ENCODE results near the gene CSNK2A3.
"Not testable (repeated sequence)": the region's sequence is repeated elsewhere in the genome, so short reads cannot be mapped to it uniquely, and the experiment has no call there.

Gene CSNK2A3

GRCh38 chr11:11352878-11353277 is at the start of gene CSNK2A3:
CSNK2A3 (minus strand) TSS chr11:11353250; CDS start chr11:11353119, 131 bp downstream.
- not testable (repeated sequence) for DNase-seq (ENCODE audit: low read depth)

- DNase-seq (ENCODE audit: low read depth) = no peak
Observed at GRCh38 chr11:11401960-11402535, 49.0 kb upstream of the CSNK2A3 start.

GRCh38 chr11:11400635-11401232 is 47.7 kb upstream of the CSNK2A3 start:
- DNase-seq (ENCODE audit: low read depth) = no peak

- DNase-seq (ENCODE audit: low read depth) = no peak
Observed at GRCh38 chr11:11400121-11400520, 47.1 kb upstream of the CSNK2A3 start.

GRCh38 chr11:11397781-11398180 is 44.7 kb upstream of the CSNK2A3 start:
- DNase-seq (ENCODE audit: low read depth) = no peak

- DNase-seq (ENCODE audit: low read depth) = no peak
Observed at GRCh38 chr11:11397036-11397415, 44.0 kb upstream of the CSNK2A3 start.

GRCh38 chr11:11396301-11397035 is 43.4 kb upstream of the CSNK2A3 start:
- DNase-seq (ENCODE audit: low read depth) = no peak

GRCh38 chr11:11395126-11395525 is 42.1 kb upstream of the CSNK2A3 start:
- no peak for DNase-seq (ENCODE audit: low read depth)

- no peak for DNase-seq (ENCODE audit: low read depth)
Observed at GRCh38 chr11:11394241-11394640, 41.2 kb upstream of the CSNK2A3 start.

GRCh38 chr11:11391796-11392463 is 38.9 kb upstream of the CSNK2A3 start:
- DNase-seq (ENCODE audit: low read depth) = no peak

- no peak for DNase-seq (ENCODE audit: low read depth)
Observed at GRCh38 chr11:11391169-11391568, 38.1 kb upstream of the CSNK2A3 start.

- DNase-seq (ENCODE audit: low read depth) = no peak
Observed at GRCh38 chr11:11390068-11390771, 37.2 kb upstream of the CSNK2A3 start.

GRCh38 chr11:11389238-11389637 is 36.2 kb upstream of the CSNK2A3 start:
- DNase-seq (ENCODE audit: low read depth) = no peak

- no peak for DNase-seq (ENCODE audit: low read depth)
Observed at GRCh38 chr11:11387622-11388305, 34.7 kb upstream of the CSNK2A3 start.

GRCh38 chr11:11387207-11387606 is 34.2 kb upstream of the CSNK2A3 start:
- DNase-seq (ENCODE audit: low read depth) = no peak

GRCh38 chr11:11384829-11385228 is 31.8 kb upstream of the CSNK2A3 start:
- no peak for DNase-seq (ENCODE audit: low read depth)

- no peak for DNase-seq (ENCODE audit: low read depth)
Observed at GRCh38 chr11:11383995-11384394, 30.9 kb upstream of the CSNK2A3 start.

GRCh38 chr11:11382858-11383532 is 29.9 kb upstream of the CSNK2A3 start:
- no peak for DNase-seq (ENCODE audit: low read depth)

- DNase-seq (ENCODE audit: low read depth) = no peak
Observed at GRCh38 chr11:11381471-11382105, 28.5 kb upstream of the CSNK2A3 start.

GRCh38 chr11:11380883-11381282 is 27.8 kb upstream of the CSNK2A3 start:
- no peak for DNase-seq (ENCODE audit: low read depth)

- DNase-seq (ENCODE audit: low read depth) = no peak
Observed at GRCh38 chr11:11380340-11380739, 27.3 kb upstream of the CSNK2A3 start.

Data from T-helper 22 cell (primary cell).